DOHH2 (cell line): ENCODE measurements around the gene ZNF772.
A peak's percentile ranks its signal among the peaks of the same experiment; 100 is the strongest.

Experiments
- H3F3A ChIP-seq: fragments of 200-600 bp; sonication (generic), shearing (Covaris generic); 2 replicates; pipeline ENCODE4 v1.6.0; 2016; ENCODE audit warnings: antibody characterized with exemption, mild to moderate bottlenecking; ENCODE audit not compliant: control insufficient read depth, insufficient read depth
- H3K27ac ChIP-seq: fragments of 200-600 bp; sonication (generic); 2 replicates; pipeline ENCODE4 v1.5.1; 2014; ENCODE audit warnings: low read depth, mild to moderate bottlenecking, low read length, moderate library complexity
- H3K27me3 ChIP-seq: fragments of 200-600 bp; sonication (generic); 2 replicates; pipeline ENCODE4 v1.6.1; 2014; ENCODE audit warnings: mild to moderate bottlenecking, low read length, mixed read lengths; ENCODE audit not compliant: control insufficient read depth
- H3K36me3 ChIP-seq: fragments of 200-600 bp; sonication (generic); 2 replicates; pipeline ENCODE4 v1.6.1; 2014; ENCODE audit warnings: mild to moderate bottlenecking, low read length, moderate library complexity, mixed read lengths; ENCODE audit not compliant: control insufficient read depth
- H3K4me1 ChIP-seq: fragments of 200-600 bp; sonication (generic); 2 replicates; pipeline ENCODE4 v1.6.1; 2014; ENCODE audit warnings: mild to moderate bottlenecking, low read length, mixed read lengths; ENCODE audit not compliant: control insufficient read depth
- H3K4me2 ChIP-seq: fragments of 200-600 bp; sonication (generic); 2 replicates; pipeline ENCODE4 v1.6.0; 2014; ENCODE audit warnings: mild to moderate bottlenecking, low read length, moderate library complexity
- H3K4me3 ChIP-seq: fragments of 200-600 bp; sonication (generic); 2 replicates; pipeline ENCODE4 v1.5.1; 2014; ENCODE audit warnings: mild to moderate bottlenecking, low read length, mixed read lengths
- H3K79me2 ChIP-seq: fragments of 200-600 bp; sonication (generic); 2 replicates; pipeline ENCODE4 v1.6.1; 2014; ENCODE audit warnings: mild to moderate bottlenecking, low read length, mixed read lengths; ENCODE audit not compliant: control insufficient read depth
- H3K9me2 ChIP-seq: fragments of 200-600 bp; sonication (generic); replicated peaks from 2 replicates; pipeline ENCODE4 v1.6.1; 2014; ENCODE audit warnings: mild to moderate bottlenecking, low read length, mixed read lengths; ENCODE audit not compliant: control insufficient read depth
- H3K9me3 ChIP-seq: fragments of 200-600 bp; sonication (generic); 2 replicates; pipeline ENCODE4 v1.6.1; 2014; ENCODE audit warnings: antibody characterized with exemption, low read length, mixed read lengths; ENCODE audit not compliant: control insufficient read depth, insufficient read depth
- H4K20me1 ChIP-seq: fragments of 200-600 bp; sonication (generic); 2 replicates; pipeline ENCODE4 v1.6.0; 2014; ENCODE audit warnings: low read depth, mild to moderate bottlenecking, antibody characterized with exemption, low read length, moderate library complexity; ENCODE audit not compliant: control insufficient read depth, insufficient read depth
- EZH2phosphoT487 ChIP-seq: fragments of 200-600 bp; sonication (generic); IDR thresholded peaks from 2 replicates; pipeline ENCODE4 v1.6.1; 2017; ENCODE audit warnings: borderline replicate concordance, mild to moderate bottlenecking, antibody characterized with exemption, low read length, moderate library complexity, mixed read lengths
- TF ChIP-seq, protein P1 (sequence below): fragments of 200-600 bp; sonication (generic); IDR thresholded peaks from one replicate; pipeline ENCODE4 v1.5.1; 2014; ENCODE audit warnings: antibody characterized with exemption, mild to moderate bottlenecking, low read depth, low read length; ENCODE audit not compliant: poor library complexity, severe bottlenecking

Gene ZNF772

DNA sequence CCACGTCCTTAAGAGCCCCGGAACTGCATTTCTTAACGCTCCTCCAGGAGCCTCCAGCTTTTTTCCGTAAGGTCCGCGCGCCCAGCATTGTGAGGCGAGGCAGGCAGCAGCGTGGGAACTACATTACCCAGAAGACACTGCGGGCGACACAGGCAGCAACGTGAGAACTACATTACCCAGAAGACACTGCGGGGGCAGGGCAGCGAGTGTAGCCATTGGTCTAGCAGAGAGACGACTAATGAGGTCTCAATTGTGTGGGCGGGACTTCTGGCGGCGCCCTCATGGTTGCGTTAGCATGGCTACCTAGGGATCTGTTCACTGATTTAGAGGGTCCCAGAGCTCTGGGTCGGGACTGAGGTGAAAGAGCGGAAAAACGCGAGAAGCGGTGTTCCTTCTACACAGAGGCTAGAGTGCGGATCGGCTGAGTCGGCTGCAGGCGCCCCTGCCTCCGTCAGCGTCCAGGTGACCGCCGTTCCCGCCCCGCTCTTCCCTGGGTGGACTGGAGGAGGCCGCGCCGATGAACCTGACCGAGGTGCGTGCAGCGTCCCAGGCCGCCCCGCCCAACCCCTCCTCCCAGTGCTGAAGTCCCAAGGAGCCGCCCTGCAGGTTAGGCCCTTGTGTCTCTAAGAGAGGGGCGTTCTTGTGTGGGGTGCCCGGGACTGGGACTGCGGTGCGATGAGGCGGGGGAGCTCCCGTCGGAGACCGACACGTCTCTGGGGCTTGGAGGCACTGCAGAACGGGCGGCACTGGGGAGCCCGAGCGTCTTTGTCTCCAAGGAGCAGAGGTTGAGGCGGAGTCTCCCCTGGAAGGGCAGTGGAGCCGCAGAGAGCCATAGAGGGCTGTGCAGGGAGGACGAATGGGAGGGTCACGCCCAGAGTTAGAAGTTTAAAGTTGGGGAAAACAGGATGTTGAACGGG lies 42.0 kb downstream of the ZNF772 start, which contains the start of gene ZNF749:
Gene ZNF749, plus strand, starts transcription at position 264 of the 917 bp plus-strand sequence. Its CDS starts 254 bp downstream, at position 518.
- H3K4me3 ChIP-seq: peak within 1 kb of the TSS; percentile 95
- no peaks in the 10 kb centered on the region for H3K9me2 ChIP-seq
- no peaks in the 10 kb centered on the region for H3K27me3 ChIP-seq
- peaks cover 28% of the 10 kb centered on the region for H3K9me3 ChIP-seq
- no peaks in the 10 kb centered on the region for H3F3A ChIP-seq
- no peaks in the 10 kb centered on the region for H4K20me1 ChIP-seq
- no peak within 1 kb of the TSS for H3K27ac ChIP-seq
- H3K4me2 ChIP-seq: peak within 1 kb of the TSS; percentile 92
- H3K79me2 ChIP-seq: peaks cover 12% of the 10 kb centered on the region
- H3K36me3 ChIP-seq: peaks cover 8% of the 10 kb centered on the region; the same call in 1 of the 2 replicates
- TF ChIP-seq EZH2phosphoT487: no peak
- TF ChIP-seq, protein P1, sequence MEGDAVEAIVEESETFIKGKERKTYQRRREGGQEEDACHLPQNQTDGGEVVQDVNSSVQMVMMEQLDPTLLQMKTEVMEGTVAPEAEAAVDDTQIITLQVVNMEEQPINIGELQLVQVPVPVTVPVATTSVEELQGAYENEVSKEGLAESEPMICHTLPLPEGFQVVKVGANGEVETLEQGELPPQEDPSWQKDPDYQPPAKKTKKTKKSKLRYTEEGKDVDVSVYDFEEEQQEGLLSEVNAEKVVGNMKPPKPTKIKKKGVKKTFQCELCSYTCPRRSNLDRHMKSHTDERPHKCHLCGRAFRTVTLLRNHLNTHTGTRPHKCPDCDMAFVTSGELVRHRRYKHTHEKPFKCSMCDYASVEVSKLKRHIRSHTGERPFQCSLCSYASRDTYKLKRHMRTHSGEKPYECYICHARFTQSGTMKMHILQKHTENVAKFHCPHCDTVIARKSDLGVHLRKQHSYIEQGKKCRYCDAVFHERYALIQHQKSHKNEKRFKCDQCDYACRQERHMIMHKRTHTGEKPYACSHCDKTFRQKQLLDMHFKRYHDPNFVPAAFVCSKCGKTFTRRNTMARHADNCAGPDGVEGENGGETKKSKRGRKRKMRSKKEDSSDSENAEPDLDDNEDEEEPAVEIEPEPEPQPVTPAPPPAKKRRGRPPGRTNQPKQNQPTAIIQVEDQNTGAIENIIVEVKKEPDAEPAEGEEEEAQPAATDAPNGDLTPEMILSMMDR: no peak
- peaks cover 16% of the 10 kb centered on the region for H3K4me1 ChIP-seq

DNA sequence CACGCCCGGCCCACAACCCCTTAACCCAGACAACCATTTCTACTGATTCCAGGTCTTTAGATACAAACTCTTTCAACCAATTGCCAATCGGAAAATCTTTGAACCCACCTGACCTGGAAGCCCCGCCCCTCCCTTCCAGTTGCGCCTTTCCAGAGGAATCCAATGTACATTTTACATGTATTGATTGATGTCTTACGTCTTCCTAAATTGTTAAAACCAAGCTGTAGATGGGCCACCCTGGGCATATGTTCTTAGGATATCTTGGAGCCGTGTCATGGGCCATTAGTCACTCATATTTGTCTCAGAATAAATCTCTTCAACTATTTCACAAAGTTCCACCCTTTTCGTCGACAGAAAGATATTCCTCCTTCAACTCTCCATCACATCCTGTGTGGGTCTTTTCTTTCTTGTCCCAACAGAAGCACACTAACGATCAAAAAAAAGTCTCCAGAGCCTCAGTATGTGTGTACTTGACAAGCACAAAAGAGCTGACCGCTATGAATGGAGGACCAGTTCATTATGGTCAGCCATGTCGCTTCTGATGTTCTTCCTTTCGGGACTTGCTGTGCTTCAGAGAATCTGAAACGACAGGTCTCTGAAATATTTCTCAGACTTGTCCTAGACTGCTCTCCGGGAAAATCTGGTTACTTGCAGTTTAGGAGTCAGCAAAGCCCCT lies 42.8 kb downstream of the ZNF772 start:
- H3K9me3 ChIP-seq: peaks cover 28% of the 10 kb centered on the region
- no peaks in the 10 kb centered on the region for H4K20me1 ChIP-seq
- peak overlapping the region; percentile 95 for H3K4me3 ChIP-seq
- H3F3A ChIP-seq: no peaks in the 10 kb centered on the region
- no peaks in the 10 kb centered on the region for H3K9me2 ChIP-seq
- no peaks in the 10 kb centered on the region for H3K27me3 ChIP-seq
- H3K4me2 ChIP-seq: peak overlapping the region; percentile 92
- H3K27ac ChIP-seq: no peak overlapping the region
- H3K79me2 ChIP-seq: peaks cover 12% of the 10 kb centered on the region
- TF ChIP-seq EZH2phosphoT487: no peak
- TF ChIP-seq, protein P1: no peak
- H3K36me3 ChIP-seq: peaks cover 8% of the 10 kb centered on the region; the same call in 1 of the 2 replicates
- peaks cover 16% of the 10 kb centered on the region for H3K4me1 ChIP-seq

- no peaks in the 10 kb centered on the region for H4K20me1 ChIP-seq
- H3K9me2 ChIP-seq: no peaks in the 10 kb centered on the region
- TF ChIP-seq, protein P1: no peak
- TF ChIP-seq EZH2phosphoT487: no peak
- H3K9me3 ChIP-seq: peaks cover 26% of the 10 kb centered on the region
- no peaks in the 10 kb centered on the region for H3K79me2 ChIP-seq
- H3K27ac ChIP-seq: no peak overlapping the region
- H3F3A ChIP-seq: no peaks in the 10 kb centered on the region
- H3K4me3 ChIP-seq: no peak overlapping the region
- no peak overlapping the region for H3K4me2 ChIP-seq
- H3K4me1 ChIP-seq: no peaks in the 10 kb centered on the region
- peaks cover 29% of the 10 kb centered on the region for H3K36me3 ChIP-seq
- H3K27me3 ChIP-seq: no peaks in the 10 kb centered on the region
Measured at GRCh38 chr19:57421037-57421436, 56.3 kb downstream of the ZNF772 start.
